ENCODE measurements around the gene GNG14. TPM values are rescaled to one million over a fixed set of nuclear protein-coding genes. Genes with fewer than 3 reads are reported as not detected.
A peak's percentile ranks its signal among the peaks of the same experiment; 100 is the strongest.

Gene GNG14
- total and polyA plus RNA-seq, 2 of the 13 experiments (the other 11 are each of a cell fraction or from before 2014, with no cell fraction given), result not detected

- TF ChIP-seq ZNF839 (CRISPR knock-in tag; IDR thresholded peaks at IDR 0.05; ENCODE audit: borderline replicate concordance) (no peak; the same call in 1 of the 2 replicates), WIZ (CRISPR knock-in tag; IDR thresholded peaks at IDR 0.05) (no peak), NRL (CRISPR knock-in tag; IDR thresholded peaks at IDR 0.05; ENCODE audit: borderline replicate concordance) (no peak; the same call in 1 of the 2 replicates), TSC22D2 (CRISPR knock-in tag; IDR thresholded peaks at IDR 0.05; ENCODE audit: borderline replicate concordance) (no peak), REXO4 (CRISPR knock-in tag; IDR thresholded peaks at IDR 0.05; ENCODE audit: borderline replicate concordance) (no peak), HHEX (CRISPR knock-in tag; IDR thresholded peaks at IDR 0.05) (no peak), USF2 (IDR thresholded peaks at IDR 0.05; ENCODE audit: low read depth, low read length) (peak; percentile 88), USF2 (CRISPR knock-in tag; IDR thresholded peaks at IDR 0.05; ENCODE audit: borderline replicate concordance) (peak; percentile 99; the same call in 1 of the 2 replicates), FOXJ3 (CRISPR knock-in tag; IDR thresholded peaks at IDR 0.05; ENCODE audit: borderline replicate concordance) (no peak), ZNF367 (CRISPR knock-in tag; IDR thresholded peaks at IDR 0.05; ENCODE audit: borderline replicate concordance) (no peak), HMG20B (CRISPR knock-in tag; conservative IDR thresholded peaks at IDR 0.05) (no peak), BRD4 (CRISPR knock-in tag; IDR thresholded peaks at IDR 0.05) (no peak; the same call in 1 of the 2 replicates), CHCHD3 (CRISPR knock-in tag; IDR thresholded peaks at IDR 0.05) (no peak; the same call in 1 of the 2 replicates), HMGA1 (CRISPR knock-in tag; conservative IDR thresholded peaks at IDR 0.05) (no peak), MATR3 (CRISPR knock-in tag; IDR thresholded peaks at IDR 0.05) (no peak), ZNF292 (CRISPR knock-in tag; IDR thresholded peaks at IDR 0.05; ENCODE audit: borderline replicate concordance, low read depth) (no peak), ZNF512B (CRISPR knock-in tag; IDR thresholded peaks at IDR 0.05; ENCODE audit: borderline replicate concordance) (no peak), ZFP91 (CRISPR knock-in tag; IDR thresholded peaks at IDR 0.05; ENCODE audit: borderline replicate concordance) (no peak; the same call in 1 of the 2 replicates), BRF2 (CRISPR knock-in tag; IDR thresholded peaks at IDR 0.05) (no peak), ZNF557 (CRISPR knock-in tag; IDR thresholded peaks at IDR 0.05) (no peak), MBD4 (IDR thresholded peaks at IDR 0.05; ENCODE audit: borderline replicate concordance, low read length) (no peak), ETV5 (CRISPR knock-in tag; IDR thresholded peaks at IDR 0.05; ENCODE audit: borderline replicate concordance) (no peak)
Observed at GRCh38 chr19:12736995-12737834, 49.4 kb downstream of the GNG14 start, which contains the start of gene GET3 (continued).
